Gastrocnemius medialis (tissue), 4 donors: ENCODE measurements around the gene PTGIS. TPM values are rescaled to one million over a fixed set of nuclear protein-coding genes. Genes with fewer than 3 reads are reported as not detected.

Source experiments
- ATAC-seq, 2 donors: fragments of 150-250 bp; one replicate each; pipeline ENCODE4 v1.9.1; 2016
- DNase-seq, 2 donors: peaks; one replicate each; pipeline ENCODE4 v3.0.0-alpha.2; 2019
- H3K27ac ChIP-seq, 4 donors: fragments of 200-600 bp; sonication (generic); 1 replicate in 1 of 4; 2 replicates in 3 of 4; pipeline ENCODE4 v1.5.1; 2016 to 2018; ENCODE audit warnings: mild to moderate bottlenecking in 2 of 4, moderate library complexity in 1 of 4
- H3K27me3 ChIP-seq, 3 donors: fragments of 200-600 bp; sonication (generic) in 2 of 3; 1 replicate in 1 of 3; 2 replicates in 2 of 3; pipeline versions ENCODE4 v1.5.1 to v1.6.0; 2016 to 2019; ENCODE audit warnings: mild to moderate bottlenecking in 1 of 3, moderate library complexity in 1 of 3
- H3K36me3 ChIP-seq, 2 donors: fragments of 200-600 bp; sonication (generic) in 1 of 2; one replicate each; pipeline ENCODE4 v1.5.1; 2017 to 2018
- H3K4me1 ChIP-seq, 2 donors: fragments of 200-600 bp; sonication (generic) in 1 of 2; one replicate each; pipeline ENCODE4 v1.5.1; 2016 to 2017; ENCODE audit warnings: mild to moderate bottlenecking in 2 of 2
- H3K4me3 ChIP-seq, 4 donors: fragments of 200-600 bp; sonication (generic) in 3 of 4; 1 replicate in 1 of 4; 2 replicates in 3 of 4; pipeline ENCODE4 v1.5.1; 2016 to 2019; ENCODE audit warnings: mild to moderate bottlenecking in 2 of 4
- H3K9me3 ChIP-seq, 3 donors: fragments of 200-600 bp; sonication (generic) in 2 of 3; 1 replicate in 1 of 3; 2 replicates in 2 of 3; pipeline ENCODE4 v1.5.1; 2016 to 2019
- CTCF ChIP-seq, 5 experiments: fragments of 450-650 bp in 3 of 5; fragments of 200-600 bp in 2 of 5; sonication (generic) in 2 of 5; IDR thresholded peaks in 4 of 5; conservative IDR thresholded peaks in 1 of 5; 1 replicate in 4 of 5; 2 replicates in 1 of 5; pipeline ENCODE4 v1.5.1; 2016 to 2019; ENCODE audit warnings: antibody characterized with exemption in 5 of 5, mild to moderate bottlenecking in 3 of 5, moderate library complexity in 3 of 5
- POLR2A ChIP-seq, 2 donors: fragments of 450-650 bp; IDR thresholded peaks; one replicate each; pipeline ENCODE4 v1.6.1; 2017; ENCODE audit warnings: antibody characterized with exemption in 2 of 2, mild to moderate bottlenecking in 2 of 2, moderate library complexity in 2 of 2
- in situ Hi-C, 4 donors: fragments of 200-750 bp; cut with MboI; loops; one replicate each; pipeline versions ENCODE4 v1.15.0 to v1.8.0; 2017; ENCODE audit warnings: low sequenced_read_pairs in 4 of 4
- intact Hi-C: fragments of 100-400 bp; cut with DNase I; formaldehyde crosslinking; loops from one replicate; pipeline ENCODE4 v1.15.1; 2023; ENCODE audit warnings: low total_unique reads
- total RNA-seq, 4 donors: library from RNA; depleted of rRNA; stranded (reverse); fragments of >200 nt; gene quantifications; one replicate each; pipeline versions ENCODE4 v1.1.0 to v1.2.3, GENCODE V29; 2016

Gene PTGIS
- total RNA-seq, 4 donors from 2014 or later: 4.5 to 13.1 (median 9.5) TPM

DNA sequence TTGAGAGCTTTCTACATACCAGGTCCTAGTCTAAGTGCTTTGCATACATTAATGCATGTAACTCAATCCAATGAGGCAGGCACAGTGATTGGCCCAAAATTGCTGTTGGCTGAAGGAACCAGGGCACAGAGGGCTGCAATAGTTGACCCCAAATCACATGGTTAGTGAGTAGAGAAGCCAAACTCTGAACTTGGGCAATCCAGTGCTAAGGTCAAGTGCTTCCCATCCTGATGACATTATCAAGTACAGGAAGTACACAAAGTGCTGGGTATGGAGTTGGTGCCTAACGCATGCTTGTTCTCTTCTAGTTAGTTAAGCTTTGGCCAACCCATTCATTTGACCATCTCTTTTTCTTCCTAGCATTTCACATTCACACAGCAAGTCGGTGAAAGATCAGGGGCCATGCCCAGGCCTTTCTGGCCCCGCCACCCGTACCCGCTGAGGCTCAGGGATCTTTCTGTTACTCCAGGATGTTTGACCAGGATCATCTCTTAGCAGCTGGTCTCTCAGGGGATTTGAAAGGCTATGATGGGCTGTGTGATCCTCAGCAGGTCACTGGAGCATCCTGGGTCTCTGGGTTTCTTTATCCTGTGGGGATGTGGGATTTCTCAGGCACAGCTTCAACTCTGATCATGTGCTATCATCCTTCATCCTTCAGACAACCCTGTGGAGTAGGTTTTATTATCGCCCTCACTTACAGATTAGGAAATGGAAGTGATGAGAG, 92.5 kb downstream of the PTGIS start:
- Histone ChIP-seq H3K27me3 (no peaks in the 10 kb centered on the region), H3K4me1 (peaks cover 0 to 17% of the 10 kb centered on the region in 2 donors), H3K27ac (no peak overlapping the region), H3K4me3 (no peak overlapping the region), H3K9me3 (no peaks in the 10 kb centered on the region), H3K36me3 (no peaks in the 10 kb centered on the region)
- no peak for TF ChIP-seq CTCF (IDR thresholded peaks at IDR 0.05 in 4 of 5, conservative IDR thresholded peaks at IDR 0.05 in 1 of 5)
- no peak for TF ChIP-seq POLR2A (IDR thresholded peaks at IDR 0.05)
- DNase-seq (no peak), ATAC-seq (no peak)
- intact Hi-C loops (no loop called here), in situ Hi-C loops (no loop called here)

GRCh38 chr20:49471397-49471796, 96.5 kb downstream of the PTGIS start:
- DNase-seq: no peak
- intact Hi-C loops: no loop called here
- Histone ChIP-seq H3K9me3 (no peaks in the 10 kb centered on the region), H3K27ac (no peak overlapping the region), H3K4me3 (no peak overlapping the region), H3K36me3 (peaks cover 0 to 4% of the 10 kb centered on the region in 2 donors), H3K4me1 (peaks cover 0 to 6% of the 10 kb centered on the region in 2 donors), H3K27me3 (no peaks in the 10 kb centered on the region)
- ATAC-seq: no peak
- in situ Hi-C loops: no loop called here
- no peak for TF ChIP-seq CTCF (IDR thresholded peaks at IDR 0.05 in 4 of 5, conservative IDR thresholded peaks at IDR 0.05 in 1 of 5)
- TF ChIP-seq POLR2A (IDR thresholded peaks at IDR 0.05): no peak

- in situ Hi-C loops: no loop called here
Measured at GRCh38 chr20:49470922-49471321, 97.0 kb downstream of the PTGIS start.

DNA sequence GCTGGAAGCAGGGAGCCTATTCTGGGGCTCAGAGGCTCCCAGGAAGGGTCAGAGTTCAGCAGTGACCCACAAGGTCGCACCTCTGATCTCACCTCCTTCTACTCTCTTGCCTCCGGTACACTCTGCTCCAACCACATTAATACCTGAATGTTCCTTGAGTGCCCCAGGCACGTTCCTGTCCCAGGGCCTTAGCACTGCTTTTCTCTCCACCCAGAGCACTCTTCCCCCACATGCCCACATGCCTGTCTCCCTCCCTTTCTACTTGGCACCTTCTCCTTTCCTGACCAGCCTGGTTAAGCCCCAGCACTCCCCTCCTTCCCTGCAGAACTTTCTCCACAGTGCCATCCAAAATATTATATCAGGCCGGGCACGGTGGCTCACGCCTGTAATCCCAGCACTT, 98.9 kb downstream of the PTGIS start:
- Histone ChIP-seq H3K9me3 (no peaks in the 10 kb centered on the region), H3K36me3 (peaks cover 0 to 4% of the 10 kb centered on the region in 2 donors), H3K27me3 (no peaks in the 10 kb centered on the region), H3K4me3 (no peak overlapping the region), H3K4me1 (peaks cover 0 to 6% of the 10 kb centered on the region in 2 donors), H3K27ac (no peak overlapping the region)
- in situ Hi-C loops (no loop called here), intact Hi-C loops (no loop called here)
- no peak for TF ChIP-seq POLR2A (IDR thresholded peaks at IDR 0.05)
- no peak for TF ChIP-seq CTCF (IDR thresholded peaks at IDR 0.05 in 4 of 5, conservative IDR thresholded peaks at IDR 0.05 in 1 of 5)
- no peak for ATAC-seq
- DNase-seq: no peak

More at GRCh38 chr20:49470922-49471321, 97.0 kb downstream of the PTGIS start:
- DNase-seq (no peak), ATAC-seq (no peak)
- peaks cover 0 to 6% of the 10 kb centered on the region in 2 donors for H3K4me1 ChIP-seq
- no peaks in the 10 kb centered on the region for H3K27me3 ChIP-seq
- no peak overlapping the region for H3K4me3 ChIP-seq
- intact Hi-C loops: no loop called here
- H3K27ac ChIP-seq: no peak overlapping the region
- no peak for TF ChIP-seq CTCF (IDR thresholded peaks at IDR 0.05 in 4 of 5, conservative IDR thresholded peaks at IDR 0.05 in 1 of 5)
- no peak for TF ChIP-seq POLR2A (IDR thresholded peaks at IDR 0.05)
- peaks cover 0 to 4% of the 10 kb centered on the region in 2 donors for H3K36me3 ChIP-seq
- H3K9me3 ChIP-seq: no peaks in the 10 kb centered on the region
